Muscle layer of colon (tissue), 2 donors: ENCODE results near the gene SLC10A2.

Experiments used
- H3K27ac ChIP-seq: one replicate; pipeline ENCODE4 v1.7.0; 2013; ENCODE audit warnings: low read depth, mild to moderate bottlenecking, low read length, moderate library complexity
- H3K27me3 ChIP-seq, 2 donors: one replicate each; pipeline ENCODE4 v1.7.0; 2013; ENCODE audit warnings: low read length in 2 of 2, mild to moderate bottlenecking in 2 of 2; ENCODE audit not compliant: insufficient read depth in 2 of 2, control insufficient read depth in 1 of 2
- H3K36me3 ChIP-seq: one replicate; pipeline ENCODE4 v1.7.0; 2013; ENCODE audit warnings: mild to moderate bottlenecking, low read length; ENCODE audit not compliant: insufficient read depth
- H3K4me1 ChIP-seq: one replicate; pipeline ENCODE4 v1.7.0; 2013; ENCODE audit warnings: mild to moderate bottlenecking, low read length; ENCODE audit not compliant: insufficient read depth
- H3K4me3 ChIP-seq, 2 donors: one replicate each; pipeline ENCODE4 v1.7.0; 2013; ENCODE audit warnings: low read length in 2 of 2, low read depth in 1 of 2, mild to moderate bottlenecking in 1 of 2, moderate library complexity in 1 of 2
- H3K9ac ChIP-seq: one replicate; pipeline ENCODE4 v1.7.0; 2013; ENCODE audit warnings: low read length
- H3K9me3 ChIP-seq: one replicate; pipeline ENCODE4 v1.7.0; 2013; ENCODE audit warnings: mild to moderate bottlenecking, low read length
- donor health status: abdominal sarcoma.
- donor health status: Adenocarcinoma of cecum.

SLC10A2 gene

GRCh38 chr13:103087275-103087674 is 21.1 kb upstream of the SLC10A2 start:
- Histone ChIP-seq H3K4me3 (no peak overlapping the region), H3K27ac (no peak overlapping the region), H3K27me3 (no peaks in the 10 kb centered on the region), H3K4me1 (no peaks in the 10 kb centered on the region), H3K9me3 (no peaks in the 10 kb centered on the region), H3K36me3 (no peaks in the 10 kb centered on the region), H3K9ac (no peak overlapping the region)

GRCh38 chr13:103081435-103081834 is 15.2 kb upstream of the SLC10A2 start:
- Histone ChIP-seq H3K9me3 (no peaks in the 10 kb centered on the region), H3K4me3 (no peak overlapping the region)

GRCh38 chr13:103078158-103078557 is 11.9 kb upstream of the SLC10A2 start:
- Histone ChIP-seq H3K4me3 (no peak overlapping the region), H3K9me3 (no peaks in the 10 kb centered on the region), H3K36me3 (no peaks in the 10 kb centered on the region), H3K4me1 (no peaks in the 10 kb centered on the region), H3K9ac (no peak overlapping the region), H3K27ac (no peak overlapping the region), H3K27me3 (no peaks in the 10 kb centered on the region)

More at GRCh38 chr13:103081435-103081834, 15.2 kb upstream of the SLC10A2 start:
- H3K27me3 ChIP-seq, result no peaks in the 10 kb centered on the region
- H3K36me3 ChIP-seq, result no peaks in the 10 kb centered on the region
- no peak overlapping the region for H3K9ac ChIP-seq
- H3K27ac ChIP-seq, result no peak overlapping the region
- H3K4me1 ChIP-seq, result no peaks in the 10 kb centered on the region

- Histone ChIP-seq H3K4me3 (no peak overlapping the region), H3K27ac (no peak overlapping the region), H3K36me3 (no peaks in the 10 kb centered on the region), H3K27me3 (no peaks in the 10 kb centered on the region), H3K4me1 (no peaks in the 10 kb centered on the region), H3K9ac (no peak overlapping the region), H3K9me3 (no peaks in the 10 kb centered on the region)
Measured at GRCh38 chr13:103068836-103069235, 2.6 kb upstream of the SLC10A2 start.

GRCh38 chr13:103067751-103068555 is 1.7 kb upstream of the SLC10A2 start:
- no peaks in the 10 kb centered on the region for H3K4me1 ChIP-seq
- H3K27me3 ChIP-seq, result no peaks in the 10 kb centered on the region
- no peak overlapping the region for H3K9ac ChIP-seq
- H3K36me3 ChIP-seq, result no peaks in the 10 kb centered on the region
- H3K27ac ChIP-seq, result no peak overlapping the region
- H3K9me3 ChIP-seq, result no peaks in the 10 kb centered on the region
- H3K4me3 ChIP-seq, result no peak overlapping the region

GRCh38 chr13:103066781-103067345 is 646 bp upstream of the SLC10A2 start:
- no peaks in the 10 kb centered on the region for H3K9me3 ChIP-seq
- no peak overlapping the region for H3K9ac ChIP-seq
- H3K4me1 ChIP-seq, result no peaks in the 10 kb centered on the region
- no peaks in the 10 kb centered on the region for H3K27me3 ChIP-seq
- H3K4me3 ChIP-seq, result no peak overlapping the region
- no peak overlapping the region for H3K27ac ChIP-seq
- H3K36me3 ChIP-seq, result no peaks in the 10 kb centered on the region

- Histone ChIP-seq H3K36me3 (no peaks in the 10 kb centered on the region), H3K4me1 (no peaks in the 10 kb centered on the region), H3K9me3 (no peaks in the 10 kb centered on the region), H3K27ac (no peak overlapping the region), H3K27me3 (no peaks in the 10 kb centered on the region), H3K4me3 (no peak overlapping the region), H3K9ac (no peak overlapping the region)
Measured at GRCh38 chr13:103063376-103063775, 2.8 kb downstream of the SLC10A2 start.

- Histone ChIP-seq H3K9ac (no peak overlapping the region), H3K27me3 (no peaks in the 10 kb centered on the region), H3K36me3 (no peaks in the 10 kb centered on the region), H3K4me3 (no peak overlapping the region), H3K4me1 (no peaks in the 10 kb centered on the region), H3K27ac (no peak overlapping the region), H3K9me3 (no peaks in the 10 kb centered on the region)
Measured at GRCh38 chr13:103062079-103062478, 4.1 kb downstream of the SLC10A2 start.

- Histone ChIP-seq H3K4me1 (no peaks in the 10 kb centered on the region), H3K27ac (no peak overlapping the region), H3K27me3 (no peaks in the 10 kb centered on the region)
Measured at GRCh38 chr13:103056008-103056407, 10.2 kb downstream of the SLC10A2 start.

GRCh38 chr13:103055166-103055565 is 11.1 kb downstream of the SLC10A2 start:
- Histone ChIP-seq H3K9ac (no peak overlapping the region), H3K4me3 (no peak overlapping the region), H3K9me3 (no peaks in the 10 kb centered on the region), H3K27me3 (no peaks in the 10 kb centered on the region), H3K27ac (no peak overlapping the region), H3K36me3 (no peaks in the 10 kb centered on the region), H3K4me1 (no peaks in the 10 kb centered on the region)

More at GRCh38 chr13:103056008-103056407, 10.2 kb downstream of the SLC10A2 start:
- Histone ChIP-seq H3K36me3 (no peaks in the 10 kb centered on the region), H3K9ac (no peak overlapping the region), H3K4me3 (no peak overlapping the region), H3K9me3 (no peaks in the 10 kb centered on the region)

GRCh38 chr13:103046676-103047075 is 19.5 kb downstream of the SLC10A2 start:
- Histone ChIP-seq H3K9me3 (no peaks in the 10 kb centered on the region), H3K9ac (no peak overlapping the region), H3K36me3 (no peaks in the 10 kb centered on the region), H3K27ac (no peak overlapping the region), H3K4me3 (no peak overlapping the region), H3K4me1 (no peaks in the 10 kb centered on the region), H3K27me3 (no peaks in the 10 kb centered on the region)

GRCh38 chr13:103044056-103044455 is 22.2 kb downstream of the SLC10A2 start:
- no peaks in the 10 kb centered on the region for H3K27me3 ChIP-seq
- no peaks in the 10 kb centered on the region for H3K36me3 ChIP-seq
- no peaks in the 10 kb centered on the region for H3K4me1 ChIP-seq
- H3K4me3 ChIP-seq, result no peak overlapping the region
- no peak overlapping the region for H3K9ac ChIP-seq
- H3K27ac ChIP-seq, result no peak overlapping the region
- no peaks in the 10 kb centered on the region for H3K9me3 ChIP-seq
